WTC11 (cell line): Measurements from ENCODE around the gene RFC5. TPM values are rescaled to one million over a fixed set of nuclear protein-coding genes. Genes with fewer than 3 reads are reported as not detected.
A peak's percentile ranks its signal among the peaks of the same experiment; 100 is the strongest.

Experiments
- ATAC-seq: fragments of 200-7000 bp; cut with Tn5 transposase; 2 replicates; pipeline ENCODE4 v1.10.0; 2021; ENCODE audit warnings: mild to moderate bottlenecking, moderate library complexity
- CTCF ChIA-PET: fragments of 300-600 bp; sonication (Branson Sonifier 250); formaldehyde crosslinking; loops from one replicate; lab custom pipeline; 2021; ENCODE audit warnings: antibody characterized with exemption; lab: Charles Lee
- POLR2A ChIA-PET: fragments of 350-600 bp; sonication (Branson Sonifier 250); formaldehyde crosslinking; loops from one replicate; lab custom pipeline; 2021; ENCODE audit warnings: antibody characterized with exemption; lab: Charles Lee
- DNase-seq: peaks from one replicate; pipeline ENCODE4 v3.0.0; 2021; ENCODE audit warnings: low spot score
- H3K27ac Mint-ChIP-seq: 2 replicates; pipeline ENCODE4 v1.8.0; 2021; ENCODE audit warnings: mixed read lengths
- H3K27me3 Mint-ChIP-seq: 2 replicates; pipeline ENCODE4 v1.8.0; 2021; ENCODE audit warnings: low read depth, mild to moderate bottlenecking, moderate library complexity, mixed read lengths
- H3K36me3 Mint-ChIP-seq: 2 replicates; pipeline ENCODE4 v1.8.0; 2021; ENCODE audit warnings: mixed read lengths
- H3K4me1 Mint-ChIP-seq: 2 replicates; pipeline ENCODE4 v1.8.0; 2022; ENCODE audit warnings: mixed read lengths
- H3K4me3 Mint-ChIP-seq: 2 replicates; pipeline ENCODE4 v1.8.0; 2021; ENCODE audit warnings: mild to moderate bottlenecking, moderate library complexity, mixed read lengths
- H3K9me3 Mint-ChIP-seq: 2 replicates; pipeline ENCODE4 v1.8.0; 2021; ENCODE audit warnings: mixed read lengths
- ATF1 ChIP-seq: sonication (generic); formaldehyde crosslinking; IDR thresholded peaks from 2 replicates; pipeline ENCODE4 v1.8.1; 2023; ENCODE audit warnings: mild to moderate bottlenecking, moderate library complexity, missing genetic modification reagents
- CREB1 ChIP-seq: sonication (generic); formaldehyde crosslinking; IDR thresholded peaks from 2 replicates; pipeline ENCODE4 v1.8.0; 2023; ENCODE audit warnings: mild to moderate bottlenecking, missing genetic modification reagents
- FOXJ3 ChIP-seq: sonication (generic); formaldehyde crosslinking; IDR thresholded peaks from 2 replicates; pipeline ENCODE4 v1.9.0; 2021; ENCODE audit warnings: missing genetic modification reagents, mild to moderate bottlenecking, borderline replicate concordance
- NFATC4 ChIP-seq: fragments of 250-450 bp; sonication (Bioruptor Pico); IDR thresholded peaks from 2 replicates; pipeline ENCODE4 v1.9.0; 2021; ENCODE audit warnings: mild to moderate bottlenecking
- NR3C1 ChIP-seq: sonication (generic); formaldehyde crosslinking; conservative IDR thresholded peaks from 2 replicates; pipeline ENCODE4 v1.8.1; 2023; ENCODE audit warnings: low read depth, mild to moderate bottlenecking, missing genetic modification reagents
- TEAD1 ChIP-seq: sonication (generic); formaldehyde crosslinking; IDR thresholded peaks from 2 replicates; pipeline ENCODE4 v1.8.0; 2022; ENCODE audit warnings: mild to moderate bottlenecking, missing genetic modification reagents
- TEAD4 ChIP-seq: sonication (generic); formaldehyde crosslinking; IDR thresholded peaks from 2 replicates; pipeline ENCODE4 v1.8.0; 2022; ENCODE audit warnings: mild to moderate bottlenecking, missing genetic modification reagents
- ZNF138 ChIP-seq: sonication (generic); formaldehyde crosslinking; conservative IDR thresholded peaks from 2 replicates; pipeline ENCODE4 v1.8.1; 2022; ENCODE audit warnings: mild to moderate bottlenecking, moderate library complexity, missing genetic modification reagents
- ZNF416 ChIP-seq: fragments of 250-450 bp; sonication (Bioruptor Pico); IDR thresholded peaks from 2 replicates; pipeline ENCODE4 v1.9.0; 2021; ENCODE audit warnings: mild to moderate bottlenecking, inconsistent platforms
- total RNA-seq: library from RNA; stranded (reverse); gene quantifications from 3 replicates; pipeline ENCODE4 v1.2.3, GENCODE V29; 2021
- TF ChIP-seq, protein P1 (sequence below): sonication (generic); formaldehyde crosslinking; IDR thresholded peaks from 2 replicates; pipeline ENCODE4 v1.8.1; 2023; ENCODE audit warnings: mild to moderate bottlenecking, missing genetic modification reagents, borderline replicate concordance
- TF ChIP-seq, protein P2 (sequence below): sonication (generic); formaldehyde crosslinking; IDR thresholded peaks from 2 replicates; pipeline ENCODE4 v1.8.1; 2022; ENCODE audit warnings: missing genetic modification reagents, borderline replicate concordance
- TF ChIP-seq, protein P3 (sequence below): sonication (generic); formaldehyde crosslinking; IDR thresholded peaks from 2 replicates; pipeline ENCODE4 v1.8.1; 2022; ENCODE audit warnings: low read depth, missing genetic modification reagents, borderline replicate concordance

RFC5 gene
- total RNA-seq, 1 experiment from 2014 or later = 35.2 TPM

DNA sequence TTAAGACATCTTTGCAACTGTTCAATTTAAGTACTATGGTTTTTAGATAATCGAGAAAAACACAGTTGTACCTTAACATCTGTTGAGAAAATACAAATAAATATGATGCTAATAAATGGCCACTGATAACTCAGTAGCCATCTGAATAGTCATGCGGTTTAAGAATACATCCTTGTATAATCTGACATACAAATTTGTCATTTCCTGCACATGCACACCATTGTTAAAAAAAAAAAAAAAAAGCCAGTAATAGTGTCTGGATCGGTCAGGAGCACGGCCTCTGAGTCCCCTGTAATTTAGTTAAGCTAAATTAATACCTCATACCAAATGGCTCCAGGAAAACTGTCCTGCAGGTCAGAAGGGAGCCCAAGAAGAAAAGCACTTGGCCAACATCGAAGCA, 16.8 kb downstream of the RFC5 start (continued):
- TF ChIP-seq, protein P1, sequence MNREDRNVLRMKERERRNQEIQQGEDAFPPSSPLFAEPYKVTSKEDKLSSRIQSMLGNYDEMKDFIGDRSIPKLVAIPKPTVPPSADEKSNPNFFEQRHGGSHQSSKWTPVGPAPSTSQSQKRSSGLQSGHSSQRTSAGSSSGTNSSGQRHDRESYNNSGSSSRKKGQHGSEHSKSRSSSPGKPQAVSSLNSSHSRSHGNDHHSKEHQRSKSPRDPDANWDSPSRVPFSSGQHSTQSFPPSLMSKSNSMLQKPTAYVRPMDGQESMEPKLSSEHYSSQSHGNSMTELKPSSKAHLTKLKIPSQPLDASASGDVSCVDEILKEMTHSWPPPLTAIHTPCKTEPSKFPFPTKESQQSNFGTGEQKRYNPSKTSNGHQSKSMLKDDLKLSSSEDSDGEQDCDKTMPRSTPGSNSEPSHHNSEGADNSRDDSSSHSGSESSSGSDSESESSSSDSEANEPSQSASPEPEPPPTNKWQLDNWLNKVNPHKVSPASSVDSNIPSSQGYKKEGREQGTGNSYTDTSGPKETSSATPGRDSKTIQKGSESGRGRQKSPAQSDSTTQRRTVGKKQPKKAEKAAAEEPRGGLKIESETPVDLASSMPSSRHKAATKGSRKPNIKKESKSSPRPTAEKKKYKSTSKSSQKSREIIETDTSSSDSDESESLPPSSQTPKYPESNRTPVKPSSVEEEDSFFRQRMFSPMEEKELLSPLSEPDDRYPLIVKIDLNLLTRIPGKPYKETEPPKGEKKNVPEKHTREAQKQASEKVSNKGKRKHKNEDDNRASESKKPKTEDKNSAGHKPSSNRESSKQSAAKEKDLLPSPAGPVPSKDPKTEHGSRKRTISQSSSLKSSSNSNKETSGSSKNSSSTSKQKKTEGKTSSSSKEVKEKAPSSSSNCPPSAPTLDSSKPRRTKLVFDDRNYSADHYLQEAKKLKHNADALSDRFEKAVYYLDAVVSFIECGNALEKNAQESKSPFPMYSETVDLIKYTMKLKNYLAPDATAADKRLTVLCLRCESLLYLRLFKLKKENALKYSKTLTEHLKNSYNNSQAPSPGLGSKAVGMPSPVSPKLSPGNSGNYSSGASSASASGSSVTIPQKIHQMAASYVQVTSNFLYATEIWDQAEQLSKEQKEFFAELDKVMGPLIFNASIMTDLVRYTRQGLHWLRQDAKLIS (CRISPR knock-in tag) = no peak
- TF ChIP-seq NFATC4 (CRISPR knock-in tag) = no peak
- TF ChIP-seq, protein P2, sequence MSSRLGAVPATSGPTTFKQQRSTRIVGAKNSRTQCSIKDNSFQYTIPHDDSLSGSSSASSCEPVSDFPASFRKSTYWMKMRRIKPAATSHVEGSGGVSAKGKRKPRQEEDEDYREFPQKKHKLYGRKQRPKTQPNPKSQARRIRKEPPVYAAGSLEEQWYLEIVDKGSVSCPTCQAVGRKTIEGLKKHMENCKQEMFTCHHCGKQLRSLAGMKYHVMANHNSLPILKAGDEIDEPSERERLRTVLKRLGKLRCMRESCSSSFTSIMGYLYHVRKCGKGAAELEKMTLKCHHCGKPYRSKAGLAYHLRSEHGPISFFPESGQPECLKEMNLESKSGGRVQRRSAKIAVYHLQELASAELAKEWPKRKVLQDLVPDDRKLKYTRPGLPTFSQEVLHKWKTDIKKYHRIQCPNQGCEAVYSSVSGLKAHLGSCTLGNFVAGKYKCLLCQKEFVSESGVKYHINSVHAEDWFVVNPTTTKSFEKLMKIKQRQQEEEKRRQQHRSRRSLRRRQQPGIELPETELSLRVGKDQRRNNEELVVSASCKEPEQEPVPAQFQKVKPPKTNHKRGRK = no peak

DNA sequence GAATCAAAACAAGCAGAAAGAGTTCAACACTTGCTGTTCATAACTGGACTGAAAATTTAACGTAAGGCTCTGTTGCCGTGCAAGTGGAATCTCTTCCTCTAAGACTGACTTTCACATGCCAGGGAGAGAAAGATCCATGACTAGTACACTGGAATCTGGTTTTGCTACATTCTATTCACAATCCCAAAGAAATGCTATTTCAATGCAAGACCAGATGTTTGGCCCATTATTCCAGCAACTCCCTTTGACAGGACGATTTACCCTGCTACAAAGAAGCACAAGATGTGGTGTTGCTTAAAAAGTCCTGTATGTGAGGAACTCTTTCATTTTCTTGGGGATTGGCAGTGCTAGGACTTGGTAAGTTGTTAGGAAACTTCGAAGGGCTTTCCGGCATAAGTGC, 17.4 kb downstream of the RFC5 start:
- H3K27ac Mint-ChIP-seq = peak overlapping the region; percentile 39; the same call in 1 of the 2 replicates
- H3K4me1 Mint-ChIP-seq = no peaks in the 10 kb centered on the region; the same call in 1 of the 2 replicates
- no peak for ATAC-seq
- H3K9me3 Mint-ChIP-seq = no peaks in the 10 kb centered on the region
- H3K4me3 Mint-ChIP-seq = no peak overlapping the region
- TF ChIP-seq, protein P3, sequence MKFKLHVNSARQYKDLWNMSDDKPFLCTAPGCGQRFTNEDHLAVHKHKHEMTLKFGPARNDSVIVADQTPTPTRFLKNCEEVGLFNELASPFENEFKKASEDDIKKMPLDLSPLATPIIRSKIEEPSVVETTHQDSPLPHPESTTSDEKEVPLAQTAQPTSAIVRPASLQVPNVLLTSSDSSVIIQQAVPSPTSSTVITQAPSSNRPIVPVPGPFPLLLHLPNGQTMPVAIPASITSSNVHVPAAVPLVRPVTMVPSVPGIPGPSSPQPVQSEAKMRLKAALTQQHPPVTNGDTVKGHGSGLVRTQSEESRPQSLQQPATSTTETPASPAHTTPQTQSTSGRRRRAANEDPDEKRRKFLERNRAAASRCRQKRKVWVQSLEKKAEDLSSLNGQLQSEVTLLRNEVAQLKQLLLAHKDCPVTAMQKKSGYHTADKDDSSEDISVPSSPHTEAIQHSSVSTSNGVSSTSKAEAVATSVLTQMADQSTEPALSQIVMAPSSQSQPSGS (CRISPR knock-in tag) = no peak
- ChIA-PET CTCF (interaction anchor here (0.6 to 2.7 kb wide), 4 partner anchors 144 to 688 kb away, joined by 3 to 32 read pairs (median 8); no protein-coding TSS in a partner anchor), POLR2A (no interaction called here)
- no peaks in the 10 kb centered on the region for H3K27me3 Mint-ChIP-seq
- H3K36me3 Mint-ChIP-seq = peaks cover 79% of the 10 kb centered on the region
- no peak for DNase-seq

DNA sequence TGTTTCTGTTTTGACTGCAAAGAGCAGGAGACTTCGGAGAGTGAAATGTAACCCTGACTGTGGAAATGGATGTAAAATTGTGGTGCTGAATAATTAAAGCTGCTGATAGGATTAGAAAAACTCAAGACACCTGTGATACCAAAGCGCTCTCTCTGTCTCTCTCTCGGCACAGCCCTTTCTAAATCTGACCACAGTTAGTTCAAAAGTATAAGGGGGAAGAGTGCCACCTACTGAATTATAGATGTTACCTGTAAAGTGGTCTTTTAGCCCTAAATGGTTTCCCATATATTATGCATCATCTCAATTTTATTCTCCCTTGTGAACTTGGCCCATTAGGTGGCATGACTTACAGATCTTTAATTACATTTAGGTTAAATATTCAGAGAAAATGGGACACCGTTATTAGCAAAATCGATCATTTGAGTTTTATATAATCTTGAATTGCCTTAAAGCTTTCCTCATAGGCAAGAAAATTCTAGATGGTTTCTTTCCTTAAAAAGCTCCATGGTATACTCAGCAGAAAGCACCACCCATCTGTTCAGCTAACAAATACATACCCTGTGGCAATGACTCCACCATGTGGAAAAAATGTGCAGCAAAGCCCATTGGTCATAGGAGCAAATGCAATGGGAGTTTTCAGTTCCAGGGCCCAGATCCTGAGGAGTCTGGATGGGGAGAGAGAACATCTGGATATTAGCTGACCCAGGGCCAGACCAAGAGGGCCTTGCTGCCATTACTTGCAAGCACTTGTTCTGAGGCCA, 18.1 kb downstream of the RFC5 start:
- ChIA-PET CTCF (interaction anchor here (0.6 to 2.7 kb wide), 13 partner anchors 10 to 688 kb away, joined by 3 to 32 read pairs (median 3); no protein-coding TSS in a partner anchor), POLR2A (interaction anchor here (0.5 kb wide), 1 partner anchor 160 kb away, joined by 5 read pairs; no protein-coding TSS in a partner anchor)
- TF ChIP-seq NR3C1 (CRISPR knock-in tag) (no peak), ZNF138 (CRISPR knock-in tag) (no peak), FOXJ3 (CRISPR knock-in tag) (no peak), ATF1 (no peak), ZNF416 (CRISPR knock-in tag) (no peak), TEAD4 (CRISPR knock-in tag) (0 out of 2 replicates have a peak, but pooled peaks have one; percentile 36), CREB1 (no peak), TEAD1 (CRISPR knock-in tag) (peak; percentile 90)
- TF ChIP-seq, protein P2 = no peak
- no peaks in the 10 kb centered on the region; the same call in 1 of the 2 replicates for H3K4me1 Mint-ChIP-seq
- DNase-seq (peak; percentile 18), ATAC-seq (peak; percentile 76)
- peak overlapping the region; percentile 39; the same call in 1 of the 2 replicates for H3K27ac Mint-ChIP-seq
- H3K9me3 Mint-ChIP-seq = no peaks in the 10 kb centered on the region
- no peak overlapping the region for H3K4me3 Mint-ChIP-seq
- peaks cover 80% of the 10 kb centered on the region for H3K36me3 Mint-ChIP-seq
- H3K27me3 Mint-ChIP-seq = no peaks in the 10 kb centered on the region
